HTERT RPE-1 (cell line): ENCODE results near the gene COL4A6.

ENCODE experiments used
- in situ Hi-C: fragments of 300-500 bp; cut with MboI; formaldehyde crosslinking; loops from 4 replicates; pipeline ENCODE4 v1.14.3; 2020; ENCODE audit warnings: low sequenced_read_pairs

The COL4A6 gene

GRCh38 chrX:108341947-108342346 lies 96.3 kb downstream of the COL4A6 start:
- in situ Hi-C loops, result no loop called here

GRCh38 chrX:108332281-108332680 lies 105.9 kb downstream of the COL4A6 start:
- in situ Hi-C loops, result no loop called here

GRCh38 chrX:108331126-108331909 lies 106.9 kb downstream of the COL4A6 start:
- in situ Hi-C loops, result no loop called here

- in situ Hi-C loops, result no loop called here
These were observed 114.5 kb downstream of the COL4A6 start for GRCh38 chrX:108323751-108324150.

- in situ Hi-C loops, result no loop called here
These were observed 116.0 kb downstream of the COL4A6 start for GRCh38 chrX:108322234-108322633.

DNA sequence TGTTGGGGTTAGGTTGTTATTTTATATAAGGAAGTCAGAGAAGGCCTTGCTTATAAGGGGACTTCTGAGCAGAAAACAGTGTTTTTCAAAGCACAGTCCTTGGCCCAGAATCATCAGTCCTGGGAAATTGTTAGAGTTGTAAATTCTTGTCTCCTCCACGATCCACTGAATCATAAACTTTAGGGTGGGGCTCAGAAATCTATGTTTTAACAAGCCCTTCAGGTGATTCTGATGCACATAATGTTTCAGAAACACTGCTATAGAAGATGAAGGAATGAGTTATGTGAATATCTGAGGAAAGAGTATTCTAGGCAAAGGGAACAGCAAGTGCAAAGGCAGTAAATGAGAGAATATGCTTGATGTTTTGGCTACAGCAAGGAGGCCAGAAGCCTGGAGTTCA lies 121.8 kb downstream of the COL4A6 start:
- in situ Hi-C loops, result no loop called here

GRCh38 chrX:108313669-108314068 lies 124.6 kb downstream of the COL4A6 start:
- in situ Hi-C loops, result no loop called here

DNA sequence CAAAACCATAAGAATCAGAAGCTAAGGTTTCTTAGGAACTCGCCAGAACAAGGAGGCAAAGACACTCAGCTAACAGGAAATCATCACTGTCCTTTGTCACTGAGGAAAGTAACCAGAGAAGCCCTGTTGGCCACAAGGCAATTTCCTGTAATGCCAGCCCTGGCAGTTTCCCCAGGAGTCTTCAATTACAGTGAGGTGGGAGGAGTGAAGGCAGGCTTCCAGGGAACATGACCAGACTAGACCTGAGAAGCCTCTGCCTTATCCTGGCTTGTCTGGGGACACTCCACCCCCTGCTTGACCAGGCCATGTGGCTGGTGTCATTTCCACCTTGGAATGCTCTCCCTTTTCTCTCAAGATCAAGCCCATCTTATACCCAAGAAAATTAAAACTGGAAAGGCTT lies 125.3 kb downstream of the COL4A6 start:
- in situ Hi-C loops, result no loop called here

- in situ Hi-C loops, result no loop called here
These were observed 126.2 kb downstream of the COL4A6 start for GRCh38 chrX:108312011-108312410.

DNA sequence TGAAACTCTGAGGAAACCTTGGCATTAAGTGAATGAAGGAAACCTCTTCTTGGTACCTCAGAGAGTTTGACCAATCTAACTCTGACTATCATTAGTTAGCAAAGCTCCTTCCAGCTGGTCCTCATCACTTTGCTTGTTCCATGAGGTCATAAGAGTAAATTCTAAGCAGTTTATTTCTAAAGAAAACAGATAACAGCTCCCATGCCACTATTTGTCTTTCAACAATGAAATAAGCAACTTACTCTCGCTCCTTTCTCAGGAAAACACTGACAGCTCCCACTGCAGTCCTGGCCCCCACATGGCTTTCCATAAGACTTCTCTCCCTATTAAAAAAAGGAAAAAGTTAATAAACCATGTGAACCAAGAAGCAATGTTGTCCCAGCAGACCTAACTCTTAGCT lies 127.7 kb downstream of the COL4A6 start:
- in situ Hi-C loops, result no loop called here

GRCh38 chrX:108309144-108309543 lies 129.1 kb downstream of the COL4A6 start:
- in situ Hi-C loops, result no loop called here

- in situ Hi-C loops, result no loop called here
These were observed 130.8 kb downstream of the COL4A6 start for GRCh38 chrX:108307132-108308085.

- in situ Hi-C loops, result no loop called here
These were observed 132.1 kb downstream of the COL4A6 start for GRCh38 chrX:108306086-108306485.

DNA sequence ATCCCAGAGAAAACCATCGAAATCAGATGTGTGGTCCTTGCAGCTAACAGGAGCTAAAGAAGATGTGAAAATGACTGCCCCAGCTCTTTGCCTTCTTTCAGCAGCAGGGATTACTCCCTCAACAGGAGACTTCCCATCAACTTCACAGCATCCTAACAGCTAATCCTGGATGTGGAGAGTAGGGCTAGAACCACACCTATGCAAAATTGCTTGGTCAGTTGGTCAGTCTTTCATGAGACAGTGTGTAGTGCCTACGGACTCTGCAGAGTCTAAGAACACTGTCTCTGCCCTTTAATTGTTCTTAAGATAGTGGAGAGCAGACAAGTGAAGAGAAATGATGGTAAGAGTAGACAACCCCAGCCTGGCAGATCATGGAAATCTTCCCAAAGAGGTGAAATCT lies 133.5 kb downstream of the COL4A6 start:
- in situ Hi-C loops, result no loop called here

- in situ Hi-C loops, result no loop called here
These were observed 134.0 kb downstream of the COL4A6 start for GRCh38 chrX:108304210-108304609.

DNA sequence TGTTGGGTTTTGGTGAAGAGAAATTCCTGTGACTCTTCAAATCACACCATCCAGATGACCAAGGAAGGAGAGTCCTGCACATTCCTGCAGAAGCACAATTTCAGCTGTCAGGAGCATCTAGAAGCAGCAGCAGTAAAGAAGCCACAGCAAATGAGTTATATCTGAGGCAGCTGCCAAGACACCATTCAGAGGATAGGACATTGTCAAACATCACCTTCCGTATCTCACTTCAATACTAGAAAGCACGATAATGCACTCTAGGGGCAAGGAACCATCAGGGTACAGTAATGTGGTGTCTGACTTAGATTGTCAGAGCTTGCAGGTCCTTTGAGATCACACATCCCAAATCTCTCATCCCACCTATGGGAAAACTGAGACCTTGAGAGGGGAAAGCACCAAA lies 134.5 kb downstream of the COL4A6 start:
- in situ Hi-C loops, result no loop called here

GRCh38 chrX:108299704-108300103 lies 138.5 kb downstream of the COL4A6 start:
- in situ Hi-C loops, result no loop called here

- in situ Hi-C loops, result no loop called here
These were observed 139.1 kb downstream of the COL4A6 start for GRCh38 chrX:108299101-108299591.

GRCh38 chrX:108298165-108298602 lies 140.0 kb downstream of the COL4A6 start:
- in situ Hi-C loops, result no loop called here

DNA sequence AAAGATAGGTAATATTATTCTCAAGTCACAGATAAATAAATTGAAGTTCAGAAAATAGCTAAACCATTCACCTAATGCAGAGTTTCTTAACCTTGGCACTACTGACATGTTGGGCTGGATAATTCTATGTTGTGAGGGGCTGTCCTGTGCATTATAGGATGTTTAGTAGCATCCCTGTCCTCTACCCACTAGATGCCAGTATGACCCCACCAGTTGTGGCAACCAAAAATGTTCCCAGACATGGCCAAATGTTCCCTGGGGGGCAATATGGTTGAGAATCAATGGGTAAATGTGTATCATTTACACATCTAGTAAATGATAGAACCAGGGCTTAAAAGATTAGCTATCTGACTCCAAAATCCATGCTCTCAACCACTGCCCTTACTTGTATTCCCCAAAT lies 140.9 kb downstream of the COL4A6 start:
- in situ Hi-C loops, result no loop called here

DNA sequence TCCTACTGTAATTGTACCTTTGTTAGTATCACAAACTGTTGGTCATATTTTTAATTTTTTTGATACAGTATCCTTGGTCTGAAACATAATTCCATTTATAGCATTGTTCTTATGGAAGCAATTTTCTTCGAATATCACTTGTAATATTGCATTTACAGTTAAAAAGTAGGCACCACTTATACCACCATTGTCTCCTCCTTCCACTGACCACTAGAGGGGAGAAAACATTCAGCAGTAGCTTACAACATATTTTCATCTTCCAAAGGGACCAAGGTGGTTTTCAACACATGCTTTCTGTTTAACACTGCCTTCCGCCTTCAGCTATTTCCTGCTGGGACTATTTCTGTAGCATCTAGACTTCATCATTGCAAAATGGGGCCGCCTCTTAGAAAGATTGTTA lies 146.2 kb downstream of the COL4A6 start:
- in situ Hi-C loops, result no loop called here

DNA sequence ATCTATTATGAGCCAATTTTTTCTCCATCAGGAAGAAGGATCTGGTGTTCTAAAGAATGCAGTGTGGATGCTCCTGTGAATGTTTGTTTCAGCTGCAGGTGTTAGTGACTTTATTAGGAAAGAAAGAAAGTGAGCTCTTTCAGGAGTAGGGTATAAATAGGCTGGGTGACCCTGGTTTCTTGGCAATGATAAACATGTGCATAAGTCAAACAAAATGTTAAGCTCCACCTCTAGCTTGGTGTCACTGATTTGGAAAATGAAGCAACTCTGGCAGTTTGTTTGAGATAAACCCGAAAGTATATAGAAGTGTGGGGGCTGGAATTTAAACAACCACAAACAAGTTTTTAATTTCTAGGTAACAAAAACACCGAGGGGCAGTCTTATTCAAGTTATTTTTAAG lies 152.3 kb downstream of the COL4A6 start:
- in situ Hi-C loops, result no loop called here
